Measurements from ENCODE around the gene MAP7D2.

GRCh38 chrX:20124964-20125363, 8.3 kb upstream of the MAP7D2 start:
- TF ChIP-seq, protein P1, sequence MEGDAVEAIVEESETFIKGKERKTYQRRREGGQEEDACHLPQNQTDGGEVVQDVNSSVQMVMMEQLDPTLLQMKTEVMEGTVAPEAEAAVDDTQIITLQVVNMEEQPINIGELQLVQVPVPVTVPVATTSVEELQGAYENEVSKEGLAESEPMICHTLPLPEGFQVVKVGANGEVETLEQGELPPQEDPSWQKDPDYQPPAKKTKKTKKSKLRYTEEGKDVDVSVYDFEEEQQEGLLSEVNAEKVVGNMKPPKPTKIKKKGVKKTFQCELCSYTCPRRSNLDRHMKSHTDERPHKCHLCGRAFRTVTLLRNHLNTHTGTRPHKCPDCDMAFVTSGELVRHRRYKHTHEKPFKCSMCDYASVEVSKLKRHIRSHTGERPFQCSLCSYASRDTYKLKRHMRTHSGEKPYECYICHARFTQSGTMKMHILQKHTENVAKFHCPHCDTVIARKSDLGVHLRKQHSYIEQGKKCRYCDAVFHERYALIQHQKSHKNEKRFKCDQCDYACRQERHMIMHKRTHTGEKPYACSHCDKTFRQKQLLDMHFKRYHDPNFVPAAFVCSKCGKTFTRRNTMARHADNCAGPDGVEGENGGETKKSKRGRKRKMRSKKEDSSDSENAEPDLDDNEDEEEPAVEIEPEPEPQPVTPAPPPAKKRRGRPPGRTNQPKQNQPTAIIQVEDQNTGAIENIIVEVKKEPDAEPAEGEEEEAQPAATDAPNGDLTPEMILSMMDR (IDR thresholded peaks at IDR 0.05) = no peak
- no peak for TF ChIP-seq POLR2A (IDR thresholded peaks at IDR 0.05)
